Cardiac muscle cell (in vitro differentiated cells and primary cell): Measurements from ENCODE around the gene FBXO3. TPM values are rescaled to one million over a fixed set of nuclear protein-coding genes. Genes with fewer than 3 reads are reported as not detected.

Experiments
- DNase-seq, 2 donors: peaks; one replicate each; pipeline versions ENCODE4 v3.0.0 to v3.0.0-alpha.2; 2010 to 2017; ENCODE audit warnings: low read depth in 1 of 2, low spot score in 1 of 2
- H3K27ac ChIP-seq: fragments of 200-600 bp; sonication (generic); 2 replicates; pipeline ENCODE4 v1.5.1; 2016
- H3K27me3 ChIP-seq: fragments of 200-600 bp; sonication (generic); 2 replicates; pipeline ENCODE4 v1.6.0; 2016; ENCODE audit warnings: control low read depth
- H3K36me3 ChIP-seq: fragments of 200-600 bp; sonication (generic); 2 replicates; pipeline ENCODE4 v1.5.1; 2016; ENCODE audit warnings: control low read depth
- H3K4me1 ChIP-seq: fragments of 200-600 bp; sonication (generic); 2 replicates; pipeline ENCODE4 v1.8.1; 2017; ENCODE audit warnings: low read depth, mild to moderate bottlenecking, mixed run types
- H3K4me3 ChIP-seq: fragments of 200-600 bp; sonication (generic); 2 replicates; pipeline ENCODE4 v1.5.1; 2016; ENCODE audit warnings: mild to moderate bottlenecking
- H3K9me3 ChIP-seq: fragments of 200-600 bp; sonication (generic); 2 replicates; pipeline ENCODE4 v1.5.1; 2017; ENCODE audit warnings: low read depth, mild to moderate bottlenecking, control low read depth
- polyA plus RNA-seq: library from polyadenylated mRNA; unstranded; fragments of >200 nt; fragmentation: Nextera tagmentation; extraction: Ambion mirVana; gene quantifications from 2 replicates; pipeline ENCODE4 v1.2.1, GENCODE V29; 2016
- total RNA-seq: library from RNA; depleted of rRNA; stranded (reverse); fragments of >200 nt; gene quantifications from 2 replicates; pipeline ENCODE4 v1.2.3, GENCODE V29; 2016
- TF ChIP-seq, protein P1 (sequence below): IDR thresholded peaks from 2 replicates; pipeline ENCODE4 v1.5.1; 2012; ENCODE audit warnings: low read depth, mild to moderate bottlenecking, low read length

FBXO3 gene
- total and polyA plus RNA-seq, 2 experiments from 2014 or later = 34.4 to 36.1 TPM

GRCh38 chr11:33741806-33742205 is 32.5 kb downstream of the FBXO3 start:
- Histone ChIP-seq H3K4me1 (peaks cover 7% of the 10 kb centered on the region), H3K27me3 (no peaks in the 10 kb centered on the region), H3K27ac (no peak overlapping the region), H3K36me3 (no peaks in the 10 kb centered on the region), H3K4me3 (no peak overlapping the region), H3K9me3 (no peaks in the 10 kb centered on the region)
- TF ChIP-seq, protein P1, sequence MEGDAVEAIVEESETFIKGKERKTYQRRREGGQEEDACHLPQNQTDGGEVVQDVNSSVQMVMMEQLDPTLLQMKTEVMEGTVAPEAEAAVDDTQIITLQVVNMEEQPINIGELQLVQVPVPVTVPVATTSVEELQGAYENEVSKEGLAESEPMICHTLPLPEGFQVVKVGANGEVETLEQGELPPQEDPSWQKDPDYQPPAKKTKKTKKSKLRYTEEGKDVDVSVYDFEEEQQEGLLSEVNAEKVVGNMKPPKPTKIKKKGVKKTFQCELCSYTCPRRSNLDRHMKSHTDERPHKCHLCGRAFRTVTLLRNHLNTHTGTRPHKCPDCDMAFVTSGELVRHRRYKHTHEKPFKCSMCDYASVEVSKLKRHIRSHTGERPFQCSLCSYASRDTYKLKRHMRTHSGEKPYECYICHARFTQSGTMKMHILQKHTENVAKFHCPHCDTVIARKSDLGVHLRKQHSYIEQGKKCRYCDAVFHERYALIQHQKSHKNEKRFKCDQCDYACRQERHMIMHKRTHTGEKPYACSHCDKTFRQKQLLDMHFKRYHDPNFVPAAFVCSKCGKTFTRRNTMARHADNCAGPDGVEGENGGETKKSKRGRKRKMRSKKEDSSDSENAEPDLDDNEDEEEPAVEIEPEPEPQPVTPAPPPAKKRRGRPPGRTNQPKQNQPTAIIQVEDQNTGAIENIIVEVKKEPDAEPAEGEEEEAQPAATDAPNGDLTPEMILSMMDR = no peak
- no peak for DNase-seq

DNA sequence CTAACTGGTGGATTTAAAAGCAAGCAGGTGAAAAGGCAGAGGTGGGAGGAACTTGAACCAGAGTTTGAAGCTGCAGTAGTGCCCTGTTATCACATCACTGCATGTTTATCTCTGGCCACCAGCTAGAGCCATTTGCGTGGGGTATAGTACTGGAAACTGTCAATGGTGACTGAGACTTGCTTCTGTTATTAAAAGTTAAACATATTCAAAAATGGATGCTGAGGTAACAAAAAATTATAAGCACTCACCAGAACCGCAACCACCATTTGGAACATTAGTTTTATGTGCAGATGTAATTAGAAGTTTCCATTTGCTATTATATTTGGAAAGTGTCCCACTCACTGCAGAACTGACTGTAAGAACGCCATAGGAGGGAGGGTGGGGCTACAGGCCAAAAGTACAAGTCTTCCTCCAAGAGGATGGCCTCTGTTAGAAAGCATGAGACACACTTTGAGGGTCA is 36.9 kb downstream of the FBXO3 start:
- no peaks in the 10 kb centered on the region for H3K36me3 ChIP-seq
- H3K4me1 ChIP-seq = peaks cover 20% of the 10 kb centered on the region
- no peaks in the 10 kb centered on the region for H3K27me3 ChIP-seq
- no peak overlapping the region for H3K27ac ChIP-seq
- no peak overlapping the region for H3K4me3 ChIP-seq
- DNase-seq = no peak
- no peaks in the 10 kb centered on the region for H3K9me3 ChIP-seq
- TF ChIP-seq, protein P1 = no peak

DNA sequence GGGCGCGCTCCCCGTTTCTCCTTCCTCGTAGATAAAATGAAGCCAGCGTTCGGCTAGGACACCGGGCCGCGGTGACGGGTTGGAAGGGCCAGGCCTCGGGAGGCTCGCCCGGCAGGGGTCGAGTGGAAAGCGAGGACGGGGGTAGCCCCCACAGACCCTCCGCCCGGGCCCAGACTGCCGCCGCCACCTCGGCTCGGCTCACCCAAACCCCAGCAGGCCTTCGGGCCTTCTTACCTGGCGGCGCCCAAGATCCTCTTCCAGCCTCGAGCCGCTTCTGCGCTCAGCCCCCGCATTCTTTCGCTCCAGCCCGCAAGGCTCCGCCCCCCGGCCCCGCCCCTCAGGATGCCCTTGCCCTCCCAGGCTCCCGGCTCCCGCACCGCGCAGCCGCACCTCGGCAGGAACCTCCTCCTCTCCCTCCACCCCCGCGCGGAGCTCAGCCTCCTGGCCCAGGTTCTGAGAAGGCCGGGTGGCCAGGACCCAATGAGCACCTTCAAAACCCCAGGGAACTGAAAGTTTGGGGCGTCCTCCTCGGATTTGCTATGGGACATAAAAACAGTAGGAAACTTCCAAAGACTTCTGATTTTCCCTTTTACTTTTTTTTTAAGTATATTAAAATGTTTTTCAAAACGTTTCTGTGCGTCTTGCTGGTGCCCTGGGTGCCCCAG is 38.0 kb downstream of the FBXO3 start, which contains the start of gene CD59:
TSS of gene CD59 (minus strand) at position 276 of the 665 bp plus-strand sequence. CDS start 13,978 bp downstream, outside the sequence.
- peak; percentile 94 to 95 for DNase-seq
- H3K4me3 ChIP-seq = peak within 1 kb of the TSS; percentile 80
- TF ChIP-seq, protein P1 = no peak
- no peaks in the 10 kb centered on the region for H3K9me3 ChIP-seq
- H3K27ac ChIP-seq = peak within 1 kb of the TSS; percentile 65
- H3K4me1 ChIP-seq = peaks cover 20% of the 10 kb centered on the region
- no peaks in the 10 kb centered on the region for H3K27me3 ChIP-seq
- no peaks in the 10 kb centered on the region for H3K36me3 ChIP-seq

- Histone ChIP-seq H3K27me3 (no peaks in the 10 kb centered on the region), H3K4me1 (peaks cover 20% of the 10 kb centered on the region), H3K9me3 (no peaks in the 10 kb centered on the region), H3K36me3 (no peaks in the 10 kb centered on the region), H3K27ac (peak overlapping the region; percentile 65), H3K4me3 (peak overlapping the region; percentile 80)
- TF ChIP-seq, protein P1 = no peak
- DNase-seq = peak; percentile 39 to 57
Measured at GRCh38 chr11:33735271-33736147, 38.8 kb downstream of the FBXO3 start.

- TF ChIP-seq, protein P1 = no peak
- no peaks in the 10 kb centered on the region for H3K27me3 ChIP-seq
- peak overlapping the region; percentile 80 for H3K4me3 ChIP-seq
- no peak overlapping the region for H3K27ac ChIP-seq
- peak in 1 of 2 donors; percentile 71 for DNase-seq
- peaks cover 20% of the 10 kb centered on the region for H3K4me1 ChIP-seq
- H3K36me3 ChIP-seq = no peaks in the 10 kb centered on the region
- no peaks in the 10 kb centered on the region for H3K9me3 ChIP-seq
Measured at GRCh38 chr11:33734441-33735270, 39.7 kb downstream of the FBXO3 start.
